Activated naive CD4-positive, alpha-beta T cell (primary cell): ENCODE results near the gene CNTN1.

Experiments used
- DNase-seq, 4 experiments: peaks; one replicate each; lab custom pipeline; 2025; lab: John Stamatoyannopoulos, UW

CNTN1 gene

DNA sequence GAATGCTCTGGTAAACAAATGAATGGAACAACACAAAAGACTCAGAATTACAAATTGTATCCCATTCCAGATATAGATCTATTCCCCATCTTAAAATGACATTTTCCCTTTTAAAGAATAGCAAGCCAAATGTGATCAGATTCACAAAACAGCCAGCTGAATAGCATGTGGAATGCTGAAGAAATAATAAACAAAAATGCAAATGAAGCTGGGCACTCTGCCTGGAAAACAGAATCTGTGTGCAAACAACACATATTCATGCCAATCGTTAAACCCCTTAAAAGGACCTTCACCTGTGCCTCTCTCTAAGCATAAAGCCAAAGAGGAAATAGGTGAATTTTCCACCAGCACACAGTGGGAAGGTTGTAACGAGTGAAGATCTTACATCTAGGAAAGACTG, 428.0 kb downstream of the CNTN1 start:
- DNase-seq, result no peak

GRCh38 chr12:41121374-41121773, 429.1 kb downstream of the CNTN1 start:
- DNase-seq, result no peak
